ENCODE measurements around the gene MYBPHL. TPM values are rescaled to one million over a fixed set of nuclear protein-coding genes. Genes with fewer than 3 reads are reported as not detected.

Gene MYBPHL
- polyA plus RNA-seq, 1 of the 3 experiments (the other 2 are of a cell fraction) = 0.07 TPM

DNA sequence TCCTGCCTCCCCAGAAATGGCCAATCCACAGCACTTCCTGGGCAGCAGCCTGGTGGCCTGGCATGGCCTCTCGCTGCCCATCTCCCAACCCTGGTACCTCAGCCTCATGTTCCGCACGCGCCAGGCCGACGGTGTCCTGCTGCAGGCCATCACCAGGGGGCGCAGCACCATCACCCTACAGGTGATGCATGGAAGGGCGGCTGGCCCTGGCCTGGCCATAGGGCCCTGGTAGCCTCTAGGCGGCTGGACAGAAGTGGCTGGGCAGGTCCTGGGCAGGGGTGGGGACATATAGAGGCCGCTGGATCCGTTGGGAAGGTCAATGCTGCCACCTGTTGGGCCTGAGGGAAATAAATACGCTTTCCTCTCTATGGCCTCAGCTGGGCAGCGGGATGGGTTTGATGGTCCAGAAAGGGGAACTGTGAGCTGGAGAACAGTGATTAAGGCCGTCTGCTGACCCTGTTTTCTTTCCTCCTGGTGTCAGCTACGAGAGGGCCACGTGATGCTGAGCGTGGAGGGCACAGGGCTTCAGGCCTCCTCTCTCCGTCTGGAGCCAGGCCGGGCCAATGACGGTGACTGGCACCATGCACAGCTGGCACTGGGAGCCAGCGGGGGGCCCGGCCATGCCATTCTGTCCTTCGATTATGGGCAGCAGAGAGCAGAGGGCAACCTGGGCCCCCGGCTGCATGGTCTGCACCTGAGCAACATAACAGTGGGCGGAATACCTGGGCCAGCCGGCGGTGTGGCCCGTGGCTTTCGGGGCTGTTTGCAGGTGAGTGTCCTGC lies 43.0 kb downstream of the MYBPHL start (continued):
- TF ChIP-seq POLR2AphosphoS5 (IDR thresholded peaks at IDR 0.05; ENCODE audit: low read depth, low read length) (no peak), PBX3 (IDR thresholded peaks at IDR 0.05) (no peak), YY1 (IDR thresholded peaks at IDR 0.05; ENCODE audit: low read depth) (no peak), EZH2phosphoT487 (IDR thresholded peaks at IDR 0.05; ENCODE audit: borderline replicate concordance, low read depth) (no peak), USF1 (IDR thresholded peaks at IDR 0.05; ENCODE audit: borderline replicate concordance, low read depth) (no peak), GATA2 (CRISPR knock-in tag; IDR thresholded peaks at IDR 0.05) (no peak), SIN3A (IDR thresholded peaks at IDR 0.05; ENCODE audit: borderline replicate concordance, low read depth, low read length) (0 out of 2 replicates have a peak, but pooled peaks have one; percentile 56), RCOR1 (IDR thresholded peaks at IDR 0.05; ENCODE audit: low read length) (peak; percentile 46; the same call in 1 of the 2 replicates), JUND (IDR thresholded peaks at IDR 0.05) (no peak), RXRA (IDR thresholded peaks at IDR 0.05; ENCODE audit: borderline replicate concordance, low read depth) (no peak), FOXJ3 (CRISPR knock-in tag; IDR thresholded peaks at IDR 0.05) (peak; percentile 66; the same call in 1 of the 2 replicates), ELF1 (IDR thresholded peaks at IDR 0.05) (no peak), SMC3 (IDR thresholded peaks at IDR 0.05; ENCODE audit: low read depth, low read length) (peak; percentile 89), MXI1 (IDR thresholded peaks at IDR 0.05; ENCODE audit: low read depth, low read length) (peak; percentile 79), TAF1 (IDR thresholded peaks at IDR 0.05; ENCODE audit: borderline replicate concordance, low read depth, low read length) (no peak), TCF12 (IDR thresholded peaks at IDR 0.05) (no peak), TEAD4 (IDR thresholded peaks at IDR 0.05; ENCODE audit: borderline replicate concordance, insufficient read depth) (no peak), FOXM1 (IDR thresholded peaks at IDR 0.05; ENCODE audit: low read depth) (no peak), MEF2A (IDR thresholded peaks at IDR 0.05; ENCODE audit: borderline replicate concordance, low read depth) (no peak), NFIC (IDR thresholded peaks at IDR 0.05; ENCODE audit: borderline replicate concordance) (no peak)
- TF ChIP-seq, protein P1, sequence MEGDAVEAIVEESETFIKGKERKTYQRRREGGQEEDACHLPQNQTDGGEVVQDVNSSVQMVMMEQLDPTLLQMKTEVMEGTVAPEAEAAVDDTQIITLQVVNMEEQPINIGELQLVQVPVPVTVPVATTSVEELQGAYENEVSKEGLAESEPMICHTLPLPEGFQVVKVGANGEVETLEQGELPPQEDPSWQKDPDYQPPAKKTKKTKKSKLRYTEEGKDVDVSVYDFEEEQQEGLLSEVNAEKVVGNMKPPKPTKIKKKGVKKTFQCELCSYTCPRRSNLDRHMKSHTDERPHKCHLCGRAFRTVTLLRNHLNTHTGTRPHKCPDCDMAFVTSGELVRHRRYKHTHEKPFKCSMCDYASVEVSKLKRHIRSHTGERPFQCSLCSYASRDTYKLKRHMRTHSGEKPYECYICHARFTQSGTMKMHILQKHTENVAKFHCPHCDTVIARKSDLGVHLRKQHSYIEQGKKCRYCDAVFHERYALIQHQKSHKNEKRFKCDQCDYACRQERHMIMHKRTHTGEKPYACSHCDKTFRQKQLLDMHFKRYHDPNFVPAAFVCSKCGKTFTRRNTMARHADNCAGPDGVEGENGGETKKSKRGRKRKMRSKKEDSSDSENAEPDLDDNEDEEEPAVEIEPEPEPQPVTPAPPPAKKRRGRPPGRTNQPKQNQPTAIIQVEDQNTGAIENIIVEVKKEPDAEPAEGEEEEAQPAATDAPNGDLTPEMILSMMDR (IDR thresholded peaks at IDR 0.05) = peak; percentile 92
- TF ChIP-seq, protein P2, sequence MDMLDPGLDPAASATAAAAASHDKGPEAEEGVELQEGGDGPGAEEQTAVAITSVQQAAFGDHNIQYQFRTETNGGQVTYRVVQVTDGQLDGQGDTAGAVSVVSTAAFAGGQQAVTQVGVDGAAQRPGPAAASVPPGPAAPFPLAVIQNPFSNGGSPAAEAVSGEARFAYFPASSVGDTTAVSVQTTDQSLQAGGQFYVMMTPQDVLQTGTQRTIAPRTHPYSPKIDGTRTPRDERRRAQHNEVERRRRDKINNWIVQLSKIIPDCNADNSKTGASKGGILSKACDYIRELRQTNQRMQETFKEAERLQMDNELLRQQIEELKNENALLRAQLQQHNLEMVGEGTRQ (IDR thresholded peaks at IDR 0.05; ENCODE audit: borderline replicate concordance, low read depth, low read length) = no peak
- TF ChIP-seq, protein P3, sequence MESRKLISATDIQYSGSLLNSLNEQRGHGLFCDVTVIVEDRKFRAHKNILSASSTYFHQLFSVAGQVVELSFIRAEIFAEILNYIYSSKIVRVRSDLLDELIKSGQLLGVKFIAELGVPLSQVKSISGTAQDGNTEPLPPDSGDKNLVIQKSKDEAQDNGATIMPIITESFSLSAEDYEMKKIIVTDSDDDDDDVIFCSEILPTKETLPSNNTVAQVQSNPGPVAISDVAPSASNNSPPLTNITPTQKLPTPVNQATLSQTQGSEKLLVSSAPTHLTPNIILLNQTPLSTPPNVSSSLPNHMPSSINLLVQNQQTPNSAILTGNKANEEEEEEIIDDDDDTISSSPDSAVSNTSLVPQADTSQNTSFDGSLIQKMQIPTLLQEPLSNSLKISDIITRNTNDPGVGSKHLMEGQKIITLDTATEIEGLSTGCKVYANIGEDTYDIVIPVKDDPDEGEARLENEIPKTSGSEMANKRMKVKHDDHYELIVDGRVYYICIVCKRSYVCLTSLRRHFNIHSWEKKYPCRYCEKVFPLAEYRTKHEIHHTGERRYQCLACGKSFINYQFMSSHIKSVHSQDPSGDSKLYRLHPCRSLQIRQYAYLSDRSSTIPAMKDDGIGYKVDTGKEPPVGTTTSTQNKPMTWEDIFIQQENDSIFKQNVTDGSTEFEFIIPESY (IDR thresholded peaks at IDR 0.05; ENCODE audit: borderline replicate concordance, low read depth) = peak; percentile 86; the same call in 1 of the 2 replicates
